NCI-H524 treated with DMSO at 0.1 percent for 48 hours (cell line): Measurements from ENCODE around the gene FAM13A.

Experiments used
- DNase-seq: peaks from one replicate; lab custom pipeline; 2025; lab: John Stamatoyannopoulos, UW

Gene FAM13A

DNA sequence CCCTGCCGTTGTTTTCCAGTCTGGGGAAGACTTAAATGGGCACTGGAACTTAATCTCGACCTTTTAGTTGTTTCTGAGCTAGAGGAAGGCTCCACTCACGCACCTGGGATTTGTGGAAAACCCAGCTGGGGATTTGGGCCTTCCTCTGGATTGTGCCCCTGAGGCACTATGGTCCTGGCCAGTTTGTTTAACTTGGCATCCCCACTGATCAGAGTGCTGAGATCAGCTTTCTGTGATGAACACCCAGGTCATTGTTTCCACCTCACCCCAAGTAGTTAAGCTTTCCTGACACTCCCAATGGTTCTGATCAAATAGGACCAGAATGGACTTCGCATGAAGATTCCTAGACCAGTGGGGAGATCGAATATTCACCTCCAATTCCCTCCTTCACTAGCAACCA is 338.9 kb downstream of the FAM13A start:
- no peak for DNase-seq

DNA sequence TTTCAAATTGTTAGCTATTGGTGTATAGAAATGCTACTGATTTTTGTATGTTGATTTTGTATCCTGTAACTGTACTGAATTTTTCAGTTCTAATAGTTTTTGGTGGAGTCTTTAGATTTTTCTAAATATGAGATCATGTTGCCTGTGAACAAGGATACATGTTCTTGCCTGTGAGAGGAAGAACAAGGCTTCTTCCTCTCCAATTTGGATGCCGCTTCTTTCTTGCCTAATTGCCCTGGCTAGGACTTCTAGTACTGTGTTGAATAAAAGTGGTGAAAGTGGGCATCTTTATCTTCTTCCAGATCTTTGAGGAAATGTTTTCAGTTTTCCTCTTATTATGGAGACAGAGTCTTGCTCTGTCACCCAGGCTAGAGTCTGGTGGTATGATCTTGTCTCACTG is 343.2 kb downstream of the FAM13A start:
- no peak for DNase-seq

DNA sequence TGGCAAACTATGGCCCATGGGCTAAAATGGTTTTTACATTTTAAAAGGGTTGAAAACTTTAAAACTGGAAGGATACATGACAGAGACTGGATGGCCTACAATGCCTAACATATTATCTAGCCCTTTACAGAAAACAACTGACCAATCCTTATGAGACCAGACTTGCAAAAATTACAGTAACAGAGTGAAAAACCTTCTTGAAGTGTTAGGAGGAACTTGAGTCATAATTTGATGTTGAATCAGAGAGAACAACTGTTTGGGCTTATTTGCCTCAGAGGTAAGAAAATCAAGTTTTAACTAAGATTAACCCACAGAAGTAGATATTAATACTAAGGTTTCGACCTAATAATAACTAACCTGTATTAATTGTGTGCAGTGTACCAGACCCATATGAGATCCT is 347.0 kb downstream of the FAM13A start:
- no peak for DNase-seq

DNA sequence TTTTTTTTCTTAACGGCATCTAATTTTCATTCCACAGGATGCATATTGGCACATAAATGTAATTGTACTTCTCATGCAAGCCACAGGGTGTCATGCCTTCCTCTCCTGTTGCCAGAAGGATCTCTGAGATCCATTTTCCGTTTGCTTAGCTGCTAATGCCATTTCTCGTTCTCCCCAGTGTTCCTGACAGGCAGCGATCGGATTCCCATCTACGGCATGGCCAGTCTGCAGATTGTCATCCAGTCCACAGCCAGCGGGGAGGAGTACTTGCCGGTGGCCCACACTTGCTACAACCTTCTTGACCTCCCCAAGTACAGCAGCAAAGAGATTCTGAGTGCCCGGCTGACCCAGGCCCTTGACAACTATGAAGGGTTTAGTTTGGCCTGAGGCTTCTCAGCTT is 350.4 kb downstream of the FAM13A start:
- DNase-seq: no peak

- no peak for DNase-seq
Measured at GRCh38 chr4:88705805-88706492, 351.0 kb downstream of the FAM13A start.

GRCh38 chr4:88705223-88705622 is 351.8 kb downstream of the FAM13A start:
- DNase-seq: no peak

- DNase-seq: no peak
Measured at GRCh38 chr4:88702782-88703181, 354.2 kb downstream of the FAM13A start.

DNA sequence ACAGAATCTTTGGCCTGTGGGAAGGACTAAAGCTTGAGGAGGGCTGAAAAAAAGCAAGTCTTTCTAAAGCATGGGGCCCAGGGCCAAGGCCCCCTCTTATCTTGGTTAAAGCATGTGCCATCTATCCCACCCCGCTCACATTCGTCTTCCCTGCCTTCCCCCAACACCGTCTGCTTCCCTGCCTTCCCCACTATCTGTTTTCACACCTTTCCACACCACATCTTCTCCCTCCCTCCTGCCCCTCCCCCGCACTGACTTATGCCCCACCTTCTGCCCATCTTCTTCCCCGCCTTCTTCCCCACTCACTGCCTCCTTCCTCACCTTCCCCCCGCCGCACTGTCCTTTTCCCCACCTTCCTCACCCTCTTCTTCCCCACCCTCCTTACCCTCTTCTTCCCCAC is 358.5 kb downstream of the FAM13A start:
- DNase-seq: no peak

DNA sequence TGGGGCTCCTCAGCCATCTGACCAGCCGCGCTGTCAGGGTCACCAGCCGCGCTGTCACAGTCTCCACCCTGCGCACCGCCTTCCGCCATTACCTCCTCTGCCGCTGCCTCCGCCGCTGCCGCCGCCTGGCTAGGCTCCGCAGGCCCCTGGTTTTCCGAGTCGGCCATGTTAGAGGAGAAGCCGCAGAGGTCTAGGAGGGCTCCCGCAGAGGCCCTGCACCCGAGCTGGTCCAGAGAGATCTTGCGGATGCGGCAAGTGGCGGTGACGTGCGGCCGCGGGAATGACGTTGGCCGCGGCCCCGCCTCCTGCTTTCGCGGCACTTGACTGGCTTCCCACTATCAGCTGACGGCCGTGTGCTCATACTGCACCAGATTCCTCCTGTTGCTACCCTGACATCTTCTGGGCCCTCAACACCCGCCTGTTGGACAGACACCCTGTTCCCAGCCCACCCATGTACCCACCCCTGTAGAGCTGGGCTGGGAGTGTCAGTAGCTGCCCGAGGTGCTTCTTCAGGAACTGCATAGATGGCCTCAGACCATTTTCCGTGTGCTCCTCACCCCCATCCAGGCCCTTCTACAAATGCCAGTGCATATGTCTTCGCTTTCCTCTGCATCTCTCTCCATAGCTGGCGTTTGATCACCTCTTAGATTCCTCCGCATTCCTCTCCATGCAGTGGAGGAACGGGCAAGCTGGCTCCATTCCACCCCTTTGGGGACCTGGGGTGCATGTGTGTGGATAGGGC is 359.2 kb downstream of the FAM13A start, which contains the start of gene NAP1L5:
TSS of gene NAP1L5 (minus strand) at position 242 of the 742 bp plus-strand sequence. CDS start at position 167, 75 bp downstream.
- no peak for DNase-seq

GRCh38 chr4:88697141-88697540 is 359.8 kb downstream of the FAM13A start:
- DNase-seq: no peak

GRCh38 chr4:88696630-88697029 is 360.4 kb downstream of the FAM13A start:
- DNase-seq: no peak

- DNase-seq: no peak
Measured at GRCh38 chr4:88693792-88694191, 363.2 kb downstream of the FAM13A start.

- no peak for DNase-seq
Measured at GRCh38 chr4:88690355-88690754, 366.6 kb downstream of the FAM13A start.

DNA sequence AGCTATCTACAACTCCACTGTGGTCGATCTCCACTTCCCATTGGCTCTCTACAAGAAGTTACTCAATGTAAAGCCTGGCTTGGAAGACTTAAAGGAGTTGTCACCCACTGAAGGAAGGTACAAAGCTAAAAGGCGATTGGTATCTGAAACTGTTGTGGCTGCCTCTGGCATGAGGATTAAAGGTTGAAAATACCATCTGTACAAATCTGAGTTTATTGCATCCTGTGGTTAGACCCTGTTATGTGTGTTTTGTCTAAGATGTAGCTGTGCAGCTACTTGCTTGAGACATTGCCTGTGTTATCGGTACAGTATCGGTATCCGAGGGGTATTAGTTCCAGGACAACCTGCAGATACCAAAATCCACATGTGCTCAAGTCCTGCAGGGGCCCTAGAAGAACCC is 375.8 kb downstream of the FAM13A start:
- no peak for DNase-seq
